Sigmoid colon (tissue), 7 donors: ENCODE data around the gene MYEOV. TPM values are rescaled to one million over a fixed set of nuclear protein-coding genes. Genes with fewer than 3 reads are reported as not detected.

Source experiments
- DNase-seq: peaks from one replicate; pipeline ENCODE4 v3.0.0-alpha.2; 2019
- H3K27ac ChIP-seq, 4 donors: fragments of 200-600 bp; sonication (generic); one replicate each; pipeline ENCODE4 v1.5.1; 2016 to 2019; ENCODE audit warnings: mild to moderate bottlenecking in 1 of 4
- H3K27me3 ChIP-seq, 3 donors: fragments of 200-600 bp; sonication (generic); one replicate each; pipeline ENCODE4 v1.5.1; 2019; ENCODE audit warnings: mild to moderate bottlenecking in 1 of 3
- H3K36me3 ChIP-seq, 4 donors: fragments of 200-600 bp; sonication (generic); one replicate each; pipeline ENCODE4 v1.5.1; 2016 to 2019
- H3K4me1 ChIP-seq, 4 donors: fragments of 200-600 bp; sonication (generic); one replicate each; pipeline ENCODE4 v1.5.1; 2017 to 2019
- H3K4me3 ChIP-seq, 4 donors: fragments of 200-600 bp; sonication (generic); one replicate each; pipeline ENCODE4 v1.5.1; 2017 to 2019; ENCODE audit warnings: mild to moderate bottlenecking in 2 of 4, moderate library complexity in 1 of 4
- H3K9me3 ChIP-seq, 4 donors: fragments of 200-600 bp in 3 of 4; sonication (generic) in 3 of 4; one replicate each; pipeline versions ENCODE4 v1.5.1 to v1.6.1; 2013 to 2019
- EP300 ChIP-seq, 4 donors: sonication (generic); formaldehyde crosslinking; IDR thresholded peaks; one replicate each; pipeline ENCODE4 v1.6.1; 2017; ENCODE audit warnings: antibody characterized with exemption in 4 of 4
- POLR2A ChIP-seq, 2 donors: fragments of 450-650 bp; IDR thresholded peaks; one replicate each; pipeline ENCODE4 v1.6.1; 2016; ENCODE audit warnings: antibody characterized with exemption in 2 of 2, mild to moderate bottlenecking in 2 of 2, moderate library complexity in 2 of 2
- POLR2AphosphoS5 ChIP-seq, 4 donors: sonication (generic); formaldehyde crosslinking; IDR thresholded peaks; one replicate each; pipeline ENCODE4 v1.6.1; 2017; ENCODE audit warnings: antibody characterized with exemption in 4 of 4
- WGBS, 2 donors: extraction: QIAGEN DNeasy Blood & Tissue Kit; methylation state at CpG; one replicate each; pipeline ENCODE4 v1.1.7; 2013; 5-methylcytosine and 5-hydroxymethylcytosine counted together
- intact Hi-C: fragments of 100-400 bp; cut with DNase I; formaldehyde crosslinking; loops from one replicate; pipeline ENCODE4 v1.15.1; 2023
- polyA plus RNA-seq, 3 donors: library from polyadenylated mRNA; stranded (reverse); fragments of 200-250 nt; gene quantifications; one replicate each; pipeline ENCODE4 v1.2.3, GENCODE V29; 2013
- total RNA-seq, 4 donors: library from RNA; depleted of rRNA; stranded (reverse); fragments of >200 nt; gene quantifications; one replicate each; pipeline ENCODE4 v1.1.0, GENCODE V29; 2016
- TF ChIP-seq, protein P1 (sequence below), 4 experiments: fragments of 450-650 bp in 3 of 4; fragments of 200-600 bp in 1 of 4; IDR thresholded peaks; one replicate each; pipeline ENCODE4 v1.5.1; 2016 to 2019; ENCODE audit warnings: antibody characterized with exemption in 4 of 4, mild to moderate bottlenecking in 3 of 4, moderate library complexity in 2 of 4
- donor health status: healthy with polysubstance abuse.
- donor health status: Bipolar disorder and iron deficiency.
- donor health status: healthy.

Gene MYEOV
- total and polyA plus RNA-seq, 7 donors = 1.2 to 11.1 (median 10.1) TPM; not detected in 4

GRCh38 chr11:69308491-69308911 lies 14.5 kb downstream of the MYEOV start:
- no peaks in the 10 kb centered on the region for H3K27me3 ChIP-seq
- peak; percentile 34 for DNase-seq
- 94 to 95% methylated on average over 9 of the region's 9 CpGs for WGBS, 2 donors
- H3K4me1 ChIP-seq = no peaks in the 10 kb centered on the region
- no peaks in the 10 kb centered on the region for H3K36me3 ChIP-seq
- intact Hi-C loops = no loop called here
- TF ChIP-seq POLR2AphosphoS5 (IDR thresholded peaks at IDR 0.05) = no peak
- no peak for TF ChIP-seq POLR2A (IDR thresholded peaks at IDR 0.05)
- no peak for TF ChIP-seq EP300 (IDR thresholded peaks at IDR 0.05)
- TF ChIP-seq, protein P1, sequence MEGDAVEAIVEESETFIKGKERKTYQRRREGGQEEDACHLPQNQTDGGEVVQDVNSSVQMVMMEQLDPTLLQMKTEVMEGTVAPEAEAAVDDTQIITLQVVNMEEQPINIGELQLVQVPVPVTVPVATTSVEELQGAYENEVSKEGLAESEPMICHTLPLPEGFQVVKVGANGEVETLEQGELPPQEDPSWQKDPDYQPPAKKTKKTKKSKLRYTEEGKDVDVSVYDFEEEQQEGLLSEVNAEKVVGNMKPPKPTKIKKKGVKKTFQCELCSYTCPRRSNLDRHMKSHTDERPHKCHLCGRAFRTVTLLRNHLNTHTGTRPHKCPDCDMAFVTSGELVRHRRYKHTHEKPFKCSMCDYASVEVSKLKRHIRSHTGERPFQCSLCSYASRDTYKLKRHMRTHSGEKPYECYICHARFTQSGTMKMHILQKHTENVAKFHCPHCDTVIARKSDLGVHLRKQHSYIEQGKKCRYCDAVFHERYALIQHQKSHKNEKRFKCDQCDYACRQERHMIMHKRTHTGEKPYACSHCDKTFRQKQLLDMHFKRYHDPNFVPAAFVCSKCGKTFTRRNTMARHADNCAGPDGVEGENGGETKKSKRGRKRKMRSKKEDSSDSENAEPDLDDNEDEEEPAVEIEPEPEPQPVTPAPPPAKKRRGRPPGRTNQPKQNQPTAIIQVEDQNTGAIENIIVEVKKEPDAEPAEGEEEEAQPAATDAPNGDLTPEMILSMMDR (IDR thresholded peaks at IDR 0.05) = no peak
- H3K9me3 ChIP-seq = no peaks in the 10 kb centered on the region
- no peak overlapping the region for H3K4me3 ChIP-seq
- H3K27ac ChIP-seq = no peak overlapping the region

DNA sequence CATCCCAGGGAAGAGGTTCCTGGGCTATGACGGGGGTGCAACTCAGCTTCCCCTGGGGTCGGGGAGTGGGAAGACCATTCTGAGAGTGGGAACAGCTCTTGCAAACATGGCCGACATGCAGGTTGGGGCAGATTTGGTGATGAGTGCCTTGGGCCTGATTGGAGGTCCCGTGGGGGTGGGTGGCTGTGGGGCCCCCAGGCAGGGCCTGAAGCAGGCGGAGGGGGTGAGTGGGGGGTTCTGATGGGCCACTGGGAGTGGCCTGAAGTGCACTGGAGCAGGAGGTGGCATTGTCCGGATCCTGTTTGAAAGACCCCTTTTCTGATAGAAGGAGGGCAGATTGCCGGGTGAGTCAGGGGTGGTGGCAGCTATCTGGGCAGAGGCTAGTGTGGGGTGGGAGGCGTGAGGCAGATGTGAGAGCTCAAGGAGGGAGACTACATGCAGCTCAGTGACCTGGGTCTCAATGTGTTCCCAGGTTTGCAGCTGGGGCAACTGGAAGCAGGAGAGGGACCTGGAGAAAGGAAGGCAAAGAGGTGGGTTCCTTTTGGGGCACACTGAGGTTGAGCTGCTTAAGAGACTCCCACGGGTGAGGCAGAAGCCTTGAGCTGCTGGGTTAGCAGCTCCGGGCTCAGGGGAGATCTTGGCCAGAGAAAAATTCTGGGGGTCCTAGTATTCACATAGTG lies 15.1 kb downstream of the MYEOV start:
- intact Hi-C loops = no loop called here
- Histone ChIP-seq H3K4me1 (no peaks in the 10 kb centered on the region), H3K36me3 (no peaks in the 10 kb centered on the region), H3K27ac (no peak overlapping the region), H3K4me3 (no peak overlapping the region), H3K9me3 (no peaks in the 10 kb centered on the region), H3K27me3 (no peaks in the 10 kb centered on the region)
- WGBS, 2 donors = 94 to 95% methylated on average over 10 of the region's 10 CpGs
- DNase-seq = peak; percentile 19
- TF ChIP-seq, protein P1 (IDR thresholded peaks at IDR 0.05) = no peak
- no peak for TF ChIP-seq POLR2A (IDR thresholded peaks at IDR 0.05)
- no peak for TF ChIP-seq EP300 (IDR thresholded peaks at IDR 0.05)
- TF ChIP-seq POLR2AphosphoS5 (IDR thresholded peaks at IDR 0.05) = no peak

- no peaks in the 10 kb centered on the region for H3K27me3 ChIP-seq
- peak; percentile 40 for DNase-seq
- H3K9me3 ChIP-seq = no peaks in the 10 kb centered on the region
- intact Hi-C loops = no loop called here
- WGBS, 2 donors = 77 to 84% methylated on average over 8 of the region's 8 CpGs
- no peak overlapping the region for H3K4me3 ChIP-seq
- no peaks in the 10 kb centered on the region for H3K36me3 ChIP-seq
- no peak for TF ChIP-seq POLR2A (IDR thresholded peaks at IDR 0.05)
- TF ChIP-seq POLR2AphosphoS5 (IDR thresholded peaks at IDR 0.05) = no peak
- TF ChIP-seq EP300 (IDR thresholded peaks at IDR 0.05) = no peak
- TF ChIP-seq, protein P1 (IDR thresholded peaks at IDR 0.05) = no peak
- H3K27ac ChIP-seq = no peak overlapping the region
- no peaks in the 10 kb centered on the region for H3K4me1 ChIP-seq
These were observed 15.8 kb downstream of the MYEOV start for GRCh38 chr11:69309631-69310280.

GRCh38 chr11:69310351-69310750 lies 16.4 kb downstream of the MYEOV start:
- Histone ChIP-seq H3K27ac (no peak overlapping the region), H3K27me3 (no peaks in the 10 kb centered on the region), H3K4me3 (no peak overlapping the region), H3K36me3 (no peaks in the 10 kb centered on the region), H3K4me1 (no peaks in the 10 kb centered on the region), H3K9me3 (no peaks in the 10 kb centered on the region)
- intact Hi-C loops = no loop called here
- TF ChIP-seq EP300 (IDR thresholded peaks at IDR 0.05) (no peak), POLR2A (IDR thresholded peaks at IDR 0.05) (no peak), POLR2AphosphoS5 (IDR thresholded peaks at IDR 0.05) (no peak)
- TF ChIP-seq, protein P1 (IDR thresholded peaks at IDR 0.05) = no peak
- DNase-seq = peak; percentile 33
- WGBS, 2 donors = 92 to 93% methylated on average over 13 of the region's 13 CpGs
